Measurements from ENCODE around the gene PTPA. TPM values are rescaled to one million over a fixed set of nuclear protein-coding genes. Genes with fewer than 3 reads are reported as not detected.

PTPA gene
- total RNA-seq, 1 experiment from 2014 or later, result 91.8 TPM

DNA sequence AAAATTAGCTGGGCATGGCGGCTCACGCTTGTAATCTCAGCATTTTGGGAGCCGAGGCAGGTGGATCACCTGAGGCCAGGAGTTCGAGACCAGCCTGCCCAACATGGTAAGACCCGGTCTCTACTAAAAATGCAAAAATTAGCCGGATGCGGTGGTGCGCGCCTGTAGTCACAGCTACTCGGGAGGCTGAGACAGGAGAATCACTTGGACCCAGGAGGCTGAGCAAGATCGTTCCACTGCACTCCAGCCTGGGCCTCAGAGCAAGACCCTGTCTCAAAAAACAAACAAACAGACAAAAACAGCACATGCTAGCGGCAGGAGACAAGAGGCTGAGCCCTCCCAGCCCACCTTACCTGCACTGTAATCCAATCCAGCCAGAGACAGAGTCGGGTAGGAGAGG, 31.4 kb upstream of the PTPA start:
- Mint-ChIP-seq H3K9me3 (ENCODE audit: unreplicated experiment) (no peaks in the 10 kb centered on the region), H3K4me1 (ENCODE audit: insufficient read depth, unreplicated experiment) (peaks cover 10% of the 10 kb centered on the region), H3K27me3 (ENCODE audit: insufficient read depth, unreplicated experiment) (no peaks in the 10 kb centered on the region), H3K36me3 (ENCODE audit: insufficient read depth, unreplicated experiment) (no peaks in the 10 kb centered on the region), H3K4me3 (ENCODE audit: unreplicated experiment) (peak overlapping the region; percentile 84), H3K27ac (ENCODE audit: low read depth, unreplicated experiment) (no peak overlapping the region)
- no TSS peak for BruUV-seq (replicated peaks)
- CTCF ChIA-PET, result interaction anchor here (0.6 kb wide), 2 partner anchors 9 to 1027 kb away, joined by 3 read pairs; no protein-coding TSS in a partner anchor
- DNase-seq (ENCODE audit: unreplicated experiment), result no peak
- POLR2A ChIA-PET, result interaction anchor here (0.9 to 2.3 kb wide), 5 partner anchors 10 to 189 kb away, joined by 3 to 9 read pairs (median 7); partner anchors contain the start of gene PTPA
- intact Hi-C loops (cut with micrococcal nuclease), result no loop called here
- TF ChIP-seq, protein P1, sequence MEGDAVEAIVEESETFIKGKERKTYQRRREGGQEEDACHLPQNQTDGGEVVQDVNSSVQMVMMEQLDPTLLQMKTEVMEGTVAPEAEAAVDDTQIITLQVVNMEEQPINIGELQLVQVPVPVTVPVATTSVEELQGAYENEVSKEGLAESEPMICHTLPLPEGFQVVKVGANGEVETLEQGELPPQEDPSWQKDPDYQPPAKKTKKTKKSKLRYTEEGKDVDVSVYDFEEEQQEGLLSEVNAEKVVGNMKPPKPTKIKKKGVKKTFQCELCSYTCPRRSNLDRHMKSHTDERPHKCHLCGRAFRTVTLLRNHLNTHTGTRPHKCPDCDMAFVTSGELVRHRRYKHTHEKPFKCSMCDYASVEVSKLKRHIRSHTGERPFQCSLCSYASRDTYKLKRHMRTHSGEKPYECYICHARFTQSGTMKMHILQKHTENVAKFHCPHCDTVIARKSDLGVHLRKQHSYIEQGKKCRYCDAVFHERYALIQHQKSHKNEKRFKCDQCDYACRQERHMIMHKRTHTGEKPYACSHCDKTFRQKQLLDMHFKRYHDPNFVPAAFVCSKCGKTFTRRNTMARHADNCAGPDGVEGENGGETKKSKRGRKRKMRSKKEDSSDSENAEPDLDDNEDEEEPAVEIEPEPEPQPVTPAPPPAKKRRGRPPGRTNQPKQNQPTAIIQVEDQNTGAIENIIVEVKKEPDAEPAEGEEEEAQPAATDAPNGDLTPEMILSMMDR (IDR thresholded peaks at IDR 0.05; ENCODE audit: unreplicated experiment), result no peak

DNA sequence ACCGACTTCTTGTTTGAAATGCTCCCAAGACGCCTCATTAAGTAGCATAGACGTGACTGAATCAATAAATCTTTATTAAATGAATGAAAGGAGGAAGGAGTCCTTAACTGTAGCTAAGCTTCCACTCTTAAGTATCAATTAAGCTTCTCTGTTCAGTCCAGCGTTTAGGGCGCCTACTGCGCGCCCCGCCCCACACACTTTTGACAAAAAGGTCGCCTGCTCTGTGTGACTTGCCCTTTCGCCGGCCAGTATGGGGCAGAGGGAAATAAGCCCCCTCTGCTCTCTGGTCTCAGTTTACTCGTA, 31.0 kb upstream of the PTPA start:
- no peak overlapping the region for H3K27ac Mint-ChIP-seq (ENCODE audit: low read depth, unreplicated experiment)
- TF ChIP-seq, protein P1 (IDR thresholded peaks at IDR 0.05; ENCODE audit: unreplicated experiment), result no peak
- H3K4me3 Mint-ChIP-seq (ENCODE audit: unreplicated experiment), result peak overlapping the region; percentile 84
- no peaks in the 10 kb centered on the region for H3K9me3 Mint-ChIP-seq (ENCODE audit: unreplicated experiment)
- no peaks in the 10 kb centered on the region for H3K36me3 Mint-ChIP-seq (ENCODE audit: insufficient read depth, unreplicated experiment)
- ChIA-PET POLR2A (interaction anchor here (0.9 to 2.3 kb wide), 12 partner anchors 10 to 710 kb away, joined by 3 to 10 read pairs (median 4); partner anchors contain the start of genes MIGA2, PTPA and URM1), CTCF (interaction anchor here (0.5 to 1.2 kb wide), 6 partner anchors 9 to 1026 kb away, joined by 3 to 4 read pairs (median 3); no protein-coding TSS in a partner anchor)
- intact Hi-C loops (cut with micrococcal nuclease), result no loop called here
- no peak for DNase-seq (ENCODE audit: unreplicated experiment)
- H3K27me3 Mint-ChIP-seq (ENCODE audit: insufficient read depth, unreplicated experiment), result no peaks in the 10 kb centered on the region
- peaks cover 10% of the 10 kb centered on the region for H3K4me1 Mint-ChIP-seq (ENCODE audit: insufficient read depth, unreplicated experiment)
- BruUV-seq (replicated peaks), result no TSS peak

- H3K27me3 Mint-ChIP-seq (ENCODE audit: insufficient read depth, unreplicated experiment), result no peaks in the 10 kb centered on the region
- peak; percentile 99 for DNase-seq (ENCODE audit: unreplicated experiment)
- TF ChIP-seq, protein P1 (IDR thresholded peaks at IDR 0.05; ENCODE audit: unreplicated experiment), result no peak
- no TSS peak for BruUV-seq (replicated peaks)
- no peaks in the 10 kb centered on the region for H3K9me3 Mint-ChIP-seq (ENCODE audit: unreplicated experiment)
- no peaks in the 10 kb centered on the region for H3K36me3 Mint-ChIP-seq (ENCODE audit: insufficient read depth, unreplicated experiment)
- intact Hi-C loops (cut with micrococcal nuclease), result no loop called here
- CTCF ChIA-PET, result interaction anchor here (0.5 to 1.2 kb wide), 6 partner anchors 27 to 709 kb away, joined by 3 to 4 read pairs (median 3); no protein-coding TSS in a partner anchor
- H3K4me1 Mint-ChIP-seq (ENCODE audit: insufficient read depth, unreplicated experiment), result peaks cover 10% of the 10 kb centered on the region
- H3K4me3 Mint-ChIP-seq (ENCODE audit: unreplicated experiment), result peak within 1 kb of the TSS; percentile 84
- peak within 1 kb of the TSS; percentile 46 for H3K27ac Mint-ChIP-seq (ENCODE audit: low read depth, unreplicated experiment)
- POLR2A ChIA-PET, result interaction anchor here (0.7 to 2.3 kb wide), 17 partner anchors 9 to 710 kb away, joined by 3 to 10 read pairs (median 4); partner anchors contain the start of genes DOLK, MIGA2, NUP188 and PTPA
Observed at GRCh38 chr9:129080601-129081387, 30.4 kb upstream of the PTPA start, which contains the start of gene DOLPP1. Gene DOLPP1, plus strand, starts transcription at chr9:129081111. Its CDS starts 21 bp downstream, at chr9:129081132.

GRCh38 chr9:129081388-129081904, 29.8 kb upstream of the PTPA start:
- BruUV-seq (replicated peaks), result TSS peak; percentile 50
- DNase-seq (ENCODE audit: unreplicated experiment), result peak; percentile 46
- H3K4me1 Mint-ChIP-seq (ENCODE audit: insufficient read depth, unreplicated experiment), result peaks cover 10% of the 10 kb centered on the region
- peak overlapping the region; percentile 46 for H3K27ac Mint-ChIP-seq (ENCODE audit: low read depth, unreplicated experiment)
- intact Hi-C loops (cut with micrococcal nuclease), result no loop called here
- TF ChIP-seq, protein P1 (IDR thresholded peaks at IDR 0.05; ENCODE audit: unreplicated experiment), result no peak
- H3K36me3 Mint-ChIP-seq (ENCODE audit: insufficient read depth, unreplicated experiment), result no peaks in the 10 kb centered on the region
- peak overlapping the region; percentile 84 for H3K4me3 Mint-ChIP-seq (ENCODE audit: unreplicated experiment)
- ChIA-PET CTCF (interaction anchor here (0.6 to 1.2 kb wide), 5 partner anchors 28 to 541 kb away, joined by 3 to 6 read pairs (median 4); no protein-coding TSS in a partner anchor), POLR2A (interaction anchor here (0.7 to 2.3 kb wide), 15 partner anchors 9 to 711 kb away, joined by 3 to 10 read pairs (median 4); partner anchors contain the start of genes DOLK, MIGA2, NUP188 and PTPA)
- no peaks in the 10 kb centered on the region for H3K27me3 Mint-ChIP-seq (ENCODE audit: insufficient read depth, unreplicated experiment)
- H3K9me3 Mint-ChIP-seq (ENCODE audit: unreplicated experiment), result no peaks in the 10 kb centered on the region
